Measurements from ENCODE around the gene SLC5A8. TPM values are rescaled to one million over a fixed set of nuclear protein-coding genes. Genes with fewer than 3 reads are reported as not detected.

The SLC5A8 gene
- total RNA-seq, 4 donors from 2014 or later = 0.18 to 0.54 (median 0.28) TPM; not detected in 1

- no peaks in the 10 kb centered on the region for H3K4me1 ChIP-seq
- H3K4me3 ChIP-seq = no peak overlapping the region
- no peaks in the 10 kb centered on the region for H3K27me3 ChIP-seq
- DNase-seq = no peak
- no peak for TF ChIP-seq CTCF (IDR thresholded peaks at IDR 0.05)
- TF ChIP-seq POLR2A (IDR thresholded peaks at IDR 0.05) = no peak
- no peaks in the 10 kb centered on the region for H3K36me3 ChIP-seq
- no peak overlapping the region for H3K27ac ChIP-seq
- H3K9me3 ChIP-seq = no peaks in the 10 kb centered on the region
Observed at GRCh38 chr12:101200145-101200544, 9.9 kb downstream of the SLC5A8 start.

DNA sequence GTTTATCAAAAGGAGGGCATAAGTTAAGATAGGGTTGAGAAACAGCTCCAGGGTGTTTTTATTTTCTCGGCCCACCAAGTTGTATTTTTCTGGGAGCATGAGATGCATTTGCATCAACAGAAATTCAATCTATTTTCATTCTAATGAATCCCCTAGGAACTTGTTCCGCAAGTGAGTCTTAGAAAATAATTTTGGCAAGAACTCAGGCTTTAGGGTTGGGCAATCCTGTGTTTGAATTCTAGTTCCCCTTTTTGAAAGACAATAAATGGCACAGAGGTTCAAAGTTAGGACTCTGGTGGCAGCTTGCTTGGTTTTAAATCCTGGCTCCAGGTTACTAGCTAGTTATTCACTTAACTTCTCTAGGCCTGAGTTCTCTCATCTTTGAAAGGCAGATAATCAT is 23.7 kb downstream of the SLC5A8 start:
- H3K27ac ChIP-seq = no peak overlapping the region
- no peaks in the 10 kb centered on the region for H3K36me3 ChIP-seq
- no peaks in the 10 kb centered on the region for H3K4me1 ChIP-seq
- TF ChIP-seq POLR2A (IDR thresholded peaks at IDR 0.05) (no peak), CTCF (IDR thresholded peaks at IDR 0.05) (no peak)
- no peaks in the 10 kb centered on the region for H3K9me3 ChIP-seq
- H3K4me3 ChIP-seq = no peak overlapping the region
- no peak for DNase-seq
- H3K27me3 ChIP-seq = no peaks in the 10 kb centered on the region

GRCh38 chr12:101181776-101182175 is 28.3 kb downstream of the SLC5A8 start:
- no peak for DNase-seq
- no peaks in the 10 kb centered on the region for H3K4me1 ChIP-seq
- H3K27ac ChIP-seq = no peak overlapping the region
- no peaks in the 10 kb centered on the region for H3K36me3 ChIP-seq
- H3K9me3 ChIP-seq = no peaks in the 10 kb centered on the region
- no peak for TF ChIP-seq POLR2A (IDR thresholded peaks at IDR 0.05)
- TF ChIP-seq CTCF (IDR thresholded peaks at IDR 0.05) = no peak
- H3K4me3 ChIP-seq = no peak overlapping the region
- H3K27me3 ChIP-seq = no peaks in the 10 kb centered on the region

DNA sequence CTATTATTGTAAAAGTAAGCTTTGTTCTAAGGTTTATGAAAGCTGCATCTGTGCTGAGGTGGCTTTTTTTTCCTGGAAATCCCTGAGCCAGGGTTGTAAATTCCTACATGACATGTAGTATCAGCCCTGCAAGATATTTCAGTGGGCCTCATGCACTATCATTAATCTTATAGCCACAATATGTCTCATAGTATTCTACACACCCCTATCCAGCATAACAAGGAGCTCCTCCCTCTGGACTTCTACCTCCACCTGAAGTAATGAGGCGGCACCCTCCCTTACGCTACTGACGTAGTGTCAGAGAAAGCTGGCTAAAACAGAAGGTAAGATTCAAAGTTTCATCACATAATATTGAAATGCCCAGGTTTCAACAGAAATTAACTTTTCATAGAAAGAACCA is 35.5 kb downstream of the SLC5A8 start:
- Histone ChIP-seq H3K9me3 (no peaks in the 10 kb centered on the region), H3K4me1 (no peaks in the 10 kb centered on the region), H3K27ac (no peak overlapping the region), H3K36me3 (no peaks in the 10 kb centered on the region), H3K4me3 (no peak overlapping the region), H3K27me3 (no peaks in the 10 kb centered on the region)
- DNase-seq = peak in 1 of 3 donors; percentile 64
- TF ChIP-seq POLR2A (IDR thresholded peaks at IDR 0.05) = no peak
- no peak for TF ChIP-seq CTCF (IDR thresholded peaks at IDR 0.05)

GRCh38 chr12:101173197-101173749 is 36.8 kb downstream of the SLC5A8 start:
- no peaks in the 10 kb centered on the region for H3K36me3 ChIP-seq
- TF ChIP-seq CTCF (IDR thresholded peaks at IDR 0.05) = no peak
- H3K27ac ChIP-seq = no peak overlapping the region
- H3K27me3 ChIP-seq = no peaks in the 10 kb centered on the region
- no peaks in the 10 kb centered on the region for H3K9me3 ChIP-seq
- DNase-seq = no peak
- no peak overlapping the region for H3K4me3 ChIP-seq
- no peaks in the 10 kb centered on the region for H3K4me1 ChIP-seq

- Histone ChIP-seq H3K36me3 (no peaks in the 10 kb centered on the region), H3K9me3 (no peaks in the 10 kb centered on the region), H3K4me3 (no peak overlapping the region), H3K4me1 (no peaks in the 10 kb centered on the region), H3K27me3 (no peaks in the 10 kb centered on the region), H3K27ac (no peak overlapping the region)
- TF ChIP-seq POLR2A (IDR thresholded peaks at IDR 0.05) = no peak
- no peak for TF ChIP-seq CTCF (IDR thresholded peaks at IDR 0.05)
- no peak for DNase-seq
Observed at GRCh38 chr12:101172316-101172715, 37.7 kb downstream of the SLC5A8 start.
